Kidney (tissue), 14 donors: ENCODE data around the gene NUDT13. TPM values are rescaled to one million over a fixed set of nuclear protein-coding genes. Genes with fewer than 3 reads are reported as not detected.

Source experiments
- DNase-seq, 5 donors: peaks; one replicate each; pipeline ENCODE4 v3.0.0-alpha.2; 2013 to 2020
- FAIRE-seq: peaks from 2 replicates; lab custom pipeline; 2012; peaks lifted over from hg19 to GRCh38; lab: Jason Lieb, UNC
- H3K27ac ChIP-seq, 2 donors: one replicate each; pipeline ENCODE4 v1.7.0; 2013; ENCODE audit warnings: low read depth in 2 of 2, low read length in 2 of 2, inconsistent platforms in 1 of 2
- H3K27me3 ChIP-seq: one replicate; pipeline ENCODE4 v1.7.1; 2013; ENCODE audit warnings: low read length, inconsistent platforms; ENCODE audit not compliant: control insufficient read depth, insufficient read depth
- H3K36me3 ChIP-seq, 3 donors: one replicate each; pipeline versions ENCODE4 v1.7.0 to v1.7.1; 2013; ENCODE audit warnings: low read length in 3 of 3, control low read depth in 1 of 3, inconsistent platforms in 1 of 3; ENCODE audit not compliant: insufficient read depth in 3 of 3, control insufficient read depth in 2 of 3
- H3K4me1 ChIP-seq, 3 donors: one replicate each; pipeline versions ENCODE4 v1.7.0 to v1.7.1; 2013; ENCODE audit warnings: low read length in 3 of 3, inconsistent platforms in 1 of 3, low read depth in 1 of 3; ENCODE audit not compliant: control insufficient read depth in 2 of 3, insufficient read depth in 2 of 3
- H3K4me3 ChIP-seq, 3 donors: one replicate each; pipeline versions ENCODE4 v1.7.0 to v1.8.1; 2013; ENCODE audit warnings: low read length in 3 of 3, control low read depth in 1 of 3, inconsistent platforms in 1 of 3
- H3K9ac ChIP-seq, 3 donors: one replicate each; pipeline versions ENCODE4 v1.7.0 to v1.7.1; 2013; ENCODE audit warnings: low read length in 3 of 3, control low read depth in 1 of 3, inconsistent platforms in 1 of 3
- H3K9me3 ChIP-seq, 3 donors: one replicate each; pipeline versions ENCODE4 v1.7.0 to v1.7.1; 2013; ENCODE audit warnings: low read length in 3 of 3, control low read depth in 1 of 3, inconsistent platforms in 1 of 3; ENCODE audit not compliant: control insufficient read depth in 2 of 3, insufficient read depth in 1 of 3
- intact Hi-C: fragments of 100-400 bp; cut with DNase I; formaldehyde crosslinking; loops from one replicate; pipeline ENCODE4 v1.11.1; 2022
- polyA plus RNA-seq: library from polyadenylated mRNA; stranded (reverse); fragments of 350-450 nt; fragmentation: Illumina TruSeq; extraction: RNeasy Lipid Tissue Mini Kit (QIAGEN cat#74804); gene quantifications from one replicate; pipeline ENCODE4 v1.2.3, GENCODE V29; 2014; ENCODE audit warnings: low read depth, low replicate concordance; ENCODE audit not compliant: insufficient read depth
- total RNA-seq: library from RNA; stranded (reverse); fragmentation: NEBNext Ultra II Directional; extraction: Animal tissue kit (Norgen Biotek cat#: 25700); gene quantifications from one replicate; pipeline ENCODE4 v1.2.1, GENCODE V29; 2021
- TF ChIP-seq, protein P1 (sequence below): IDR thresholded peaks from 3 replicates; pipeline ENCODE4 v1.5.1; 2012; ENCODE audit warnings: mild to moderate bottlenecking, moderate library complexity, borderline replicate concordance; ENCODE audit not compliant: insufficient read depth; ENCODE audit errors: extremely low read depth
- donor health status: control.
- donor health status: control.
- donor health status: control.
- donor health status: control.
- donor health status: control.
- donor health status: DM: yes; HTN: yes; CAD: no.
- donor health status: Normal renal cell carcinoma (clear cell type).

Gene NUDT13
- total and polyA plus RNA-seq, 2 donors from 2014 or later, result 3.3 to 3.7 TPM

DNA sequence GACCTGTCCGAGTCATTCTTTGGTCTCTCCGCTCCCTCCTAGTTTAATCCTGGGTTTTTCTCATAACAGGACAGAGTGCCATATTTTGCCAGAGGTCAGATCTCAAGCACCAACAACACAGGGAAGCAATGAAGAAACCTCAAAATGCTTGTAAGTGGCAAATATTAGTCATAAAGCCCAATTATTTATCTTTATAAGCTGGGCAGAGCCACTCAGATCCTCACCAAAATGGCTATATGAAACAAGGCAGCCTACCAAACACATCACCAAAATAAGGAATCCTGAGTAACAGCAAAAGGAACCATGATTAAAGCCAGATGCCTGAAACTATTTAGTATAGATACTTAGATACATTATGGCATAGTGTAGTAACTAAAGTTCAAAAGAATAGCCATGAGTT lies 52.8 kb downstream of the NUDT13 start:
- no peak overlapping the region for H3K27ac ChIP-seq
- no peaks in the 10 kb centered on the region for H3K9me3 ChIP-seq
- intact Hi-C loops, result no loop called here
- TF ChIP-seq, protein P1, sequence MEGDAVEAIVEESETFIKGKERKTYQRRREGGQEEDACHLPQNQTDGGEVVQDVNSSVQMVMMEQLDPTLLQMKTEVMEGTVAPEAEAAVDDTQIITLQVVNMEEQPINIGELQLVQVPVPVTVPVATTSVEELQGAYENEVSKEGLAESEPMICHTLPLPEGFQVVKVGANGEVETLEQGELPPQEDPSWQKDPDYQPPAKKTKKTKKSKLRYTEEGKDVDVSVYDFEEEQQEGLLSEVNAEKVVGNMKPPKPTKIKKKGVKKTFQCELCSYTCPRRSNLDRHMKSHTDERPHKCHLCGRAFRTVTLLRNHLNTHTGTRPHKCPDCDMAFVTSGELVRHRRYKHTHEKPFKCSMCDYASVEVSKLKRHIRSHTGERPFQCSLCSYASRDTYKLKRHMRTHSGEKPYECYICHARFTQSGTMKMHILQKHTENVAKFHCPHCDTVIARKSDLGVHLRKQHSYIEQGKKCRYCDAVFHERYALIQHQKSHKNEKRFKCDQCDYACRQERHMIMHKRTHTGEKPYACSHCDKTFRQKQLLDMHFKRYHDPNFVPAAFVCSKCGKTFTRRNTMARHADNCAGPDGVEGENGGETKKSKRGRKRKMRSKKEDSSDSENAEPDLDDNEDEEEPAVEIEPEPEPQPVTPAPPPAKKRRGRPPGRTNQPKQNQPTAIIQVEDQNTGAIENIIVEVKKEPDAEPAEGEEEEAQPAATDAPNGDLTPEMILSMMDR, result no peak
- no peak overlapping the region for H3K4me3 ChIP-seq
- no peak for FAIRE-seq
- peaks cover 2 to 18% (median 12%) of the 10 kb centered on the region in 3 donors for H3K36me3 ChIP-seq
- no peak for DNase-seq
- H3K4me1 ChIP-seq, result peaks cover 0 to 7% (median 5%) of the 10 kb centered on the region in 3 donors
- H3K9ac ChIP-seq, result no peak overlapping the region
- H3K27me3 ChIP-seq, result no peaks in the 10 kb centered on the region

DNA sequence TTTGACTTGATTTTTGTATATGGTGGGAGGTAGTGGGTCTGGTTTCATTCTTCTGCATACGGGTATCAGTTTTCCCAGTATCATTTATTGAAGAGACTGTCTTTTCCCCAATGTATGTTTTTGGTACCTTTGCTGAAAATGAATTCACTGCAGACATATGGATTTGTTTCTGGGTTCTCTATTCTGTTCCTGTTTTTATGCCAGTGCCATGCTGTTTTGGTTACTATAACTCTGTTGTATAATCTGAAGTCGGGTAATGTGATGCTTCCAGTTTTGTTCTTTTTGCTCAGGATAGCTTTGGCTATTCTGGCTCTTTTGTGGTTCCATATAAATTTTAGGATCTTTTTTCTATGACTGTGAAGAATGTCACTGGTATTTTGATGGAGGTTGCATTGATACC lies 56.7 kb downstream of the NUDT13 start:
- Histone ChIP-seq H3K27ac (peak overlapping the region in 1 of 2 donors; percentile 97), H3K9me3 (no peaks in the 10 kb centered on the region), H3K9ac (peak overlapping the region in 1 of 3 donors; percentile 93), H3K4me3 (peak overlapping the region; percentile 88 to 100 (median 96)), H3K4me1 (peaks cover 0 to 10% (median 9%) of the 10 kb centered on the region in 3 donors), H3K27me3 (no peaks in the 10 kb centered on the region), H3K36me3 (peaks cover 2 to 18% (median 9%) of the 10 kb centered on the region in 3 donors)
- DNase-seq (no peak), FAIRE-seq (no peak)
- intact Hi-C loops, result no loop called here
- TF ChIP-seq, protein P1, result no peak

DNA sequence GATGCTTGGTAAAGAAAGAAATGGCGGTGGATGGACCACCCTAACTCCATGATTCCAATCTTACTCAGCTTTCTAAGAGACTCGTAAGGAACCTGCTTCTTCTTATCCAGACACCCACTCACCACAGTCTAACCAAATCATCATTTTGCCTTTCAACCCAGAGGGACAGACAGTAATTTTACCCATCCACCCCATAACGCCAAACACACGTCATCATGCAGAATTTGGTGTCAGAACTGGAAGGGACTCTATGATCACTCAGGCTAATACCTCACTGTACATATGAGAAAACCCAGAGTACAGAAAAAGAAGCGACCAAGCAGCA lies 57.2 kb downstream of the NUDT13 start:
- H3K27me3 ChIP-seq, result no peaks in the 10 kb centered on the region
- H3K4me3 ChIP-seq, result peak overlapping the region; percentile 88 to 100 (median 96)
- H3K9ac ChIP-seq, result peak overlapping the region; percentile 88 to 100 (median 93)
- intact Hi-C loops, result no loop called here
- H3K9me3 ChIP-seq, result no peaks in the 10 kb centered on the region
- H3K27ac ChIP-seq, result peak overlapping the region; percentile 97
- H3K4me1 ChIP-seq, result peaks cover 0 to 10% (median 9%) of the 10 kb centered on the region in 3 donors
- peaks cover 0 to 14% (median 4%) of the 10 kb centered on the region in 3 donors for H3K36me3 ChIP-seq
- DNase-seq (no peak), FAIRE-seq (no peak)
- TF ChIP-seq, protein P1, result no peak
